Esophagus squamous epithelium (tissue), 4 donors: Measurements from ENCODE around the gene TESK2.
"Not testable (repeated sequence)": the region's sequence is repeated elsewhere in the genome, so short reads cannot be mapped to it uniquely, and the experiment has no call there.

Source experiments
- POLR2A ChIP-seq, 4 donors: fragments of 450-650 bp; IDR thresholded peaks; one replicate each; pipeline ENCODE4 v1.6.1; 2017; ENCODE audit warnings: antibody characterized with exemption in 4 of 4, mild to moderate bottlenecking in 4 of 4, moderate library complexity in 3 of 4
- TF ChIP-seq, protein P1 (sequence below), 6 experiments: fragments of 450-650 bp in 4 of 6; fragments of 200-600 bp in 2 of 6; sonication (generic) in 2 of 6; IDR thresholded peaks; one replicate each; pipeline ENCODE4 v1.5.1; 2016 to 2019; ENCODE audit warnings: antibody characterized with exemption in 6 of 6, mild to moderate bottlenecking in 4 of 6, moderate library complexity in 4 of 6

DNA sequence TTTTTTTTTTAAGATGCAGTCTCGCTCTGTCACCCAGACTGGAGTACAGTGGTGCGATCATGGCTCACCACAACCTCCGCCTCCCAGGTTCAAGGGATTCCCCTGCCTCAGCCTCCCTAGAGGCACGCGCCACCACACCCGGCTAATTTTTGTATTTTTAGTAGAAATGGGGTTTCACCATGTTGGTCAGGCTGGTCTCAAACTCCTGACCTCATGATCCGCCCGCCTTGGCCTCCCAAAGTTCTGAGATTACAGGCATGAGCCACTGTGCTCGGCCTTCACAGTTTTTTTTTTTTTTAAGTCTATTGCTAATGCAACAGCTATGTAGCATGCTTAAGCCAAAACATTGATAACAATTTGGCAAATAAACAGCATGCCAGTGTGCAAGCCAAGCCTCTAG lies 23.6 kb downstream of the TESK2 start:
- TF ChIP-seq, protein P1, sequence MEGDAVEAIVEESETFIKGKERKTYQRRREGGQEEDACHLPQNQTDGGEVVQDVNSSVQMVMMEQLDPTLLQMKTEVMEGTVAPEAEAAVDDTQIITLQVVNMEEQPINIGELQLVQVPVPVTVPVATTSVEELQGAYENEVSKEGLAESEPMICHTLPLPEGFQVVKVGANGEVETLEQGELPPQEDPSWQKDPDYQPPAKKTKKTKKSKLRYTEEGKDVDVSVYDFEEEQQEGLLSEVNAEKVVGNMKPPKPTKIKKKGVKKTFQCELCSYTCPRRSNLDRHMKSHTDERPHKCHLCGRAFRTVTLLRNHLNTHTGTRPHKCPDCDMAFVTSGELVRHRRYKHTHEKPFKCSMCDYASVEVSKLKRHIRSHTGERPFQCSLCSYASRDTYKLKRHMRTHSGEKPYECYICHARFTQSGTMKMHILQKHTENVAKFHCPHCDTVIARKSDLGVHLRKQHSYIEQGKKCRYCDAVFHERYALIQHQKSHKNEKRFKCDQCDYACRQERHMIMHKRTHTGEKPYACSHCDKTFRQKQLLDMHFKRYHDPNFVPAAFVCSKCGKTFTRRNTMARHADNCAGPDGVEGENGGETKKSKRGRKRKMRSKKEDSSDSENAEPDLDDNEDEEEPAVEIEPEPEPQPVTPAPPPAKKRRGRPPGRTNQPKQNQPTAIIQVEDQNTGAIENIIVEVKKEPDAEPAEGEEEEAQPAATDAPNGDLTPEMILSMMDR (IDR thresholded peaks at IDR 0.05), result not testable (repeated sequence)
- TF ChIP-seq POLR2A (IDR thresholded peaks at IDR 0.05), result not testable (repeated sequence)
